Astrocyte of the cerebellum (primary cell): ENCODE results near the gene UST.

Experiments used
- DNase-seq: peaks from one replicate; pipeline ENCODE4 v3.0.0-alpha.2; 2011; ENCODE audit warnings: low read depth
- H3K4me3 ChIP-seq: 2 replicates; pipeline ENCODE4 v1.5.1; 2011; ENCODE audit warnings: mild to moderate bottlenecking, low read depth, low read length, moderate library complexity
- in situ Hi-C: cut with HindIII; loops from 2 replicates; pipeline ENCODE4 v1.10.0; 2017; ENCODE audit warnings: low sequenced_read_pairs
- TF ChIP-seq, protein P1 (sequence below): IDR thresholded peaks from 2 replicates; pipeline ENCODE4 v1.5.1; 2012; ENCODE audit warnings: low read length, low read depth, moderate library complexity, mild to moderate bottlenecking; ENCODE audit errors: missing control alignments

UST gene

DNA sequence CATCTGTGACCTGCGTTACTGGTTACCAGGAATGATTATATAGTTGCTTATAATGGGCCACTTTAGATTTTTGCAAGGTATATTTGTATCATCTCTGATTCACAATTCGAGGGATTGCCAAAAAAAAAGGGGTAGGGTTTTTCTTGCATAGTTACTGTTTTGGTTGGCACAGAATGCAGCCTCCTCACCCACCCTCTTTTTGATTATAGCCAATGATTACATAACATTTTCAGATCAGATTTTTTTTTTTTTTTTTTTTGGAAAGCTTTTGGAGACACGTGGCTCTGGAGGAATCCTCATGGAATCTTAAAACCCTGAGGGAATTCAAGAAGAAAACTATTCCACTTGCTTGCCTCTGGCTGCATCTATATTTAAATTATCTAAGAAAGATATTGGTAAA is 53.7 kb downstream of the UST start:
- in situ Hi-C loops = no loop called here
- no peak overlapping the region for H3K4me3 ChIP-seq
- peak; percentile 12 for DNase-seq
- TF ChIP-seq, protein P1, sequence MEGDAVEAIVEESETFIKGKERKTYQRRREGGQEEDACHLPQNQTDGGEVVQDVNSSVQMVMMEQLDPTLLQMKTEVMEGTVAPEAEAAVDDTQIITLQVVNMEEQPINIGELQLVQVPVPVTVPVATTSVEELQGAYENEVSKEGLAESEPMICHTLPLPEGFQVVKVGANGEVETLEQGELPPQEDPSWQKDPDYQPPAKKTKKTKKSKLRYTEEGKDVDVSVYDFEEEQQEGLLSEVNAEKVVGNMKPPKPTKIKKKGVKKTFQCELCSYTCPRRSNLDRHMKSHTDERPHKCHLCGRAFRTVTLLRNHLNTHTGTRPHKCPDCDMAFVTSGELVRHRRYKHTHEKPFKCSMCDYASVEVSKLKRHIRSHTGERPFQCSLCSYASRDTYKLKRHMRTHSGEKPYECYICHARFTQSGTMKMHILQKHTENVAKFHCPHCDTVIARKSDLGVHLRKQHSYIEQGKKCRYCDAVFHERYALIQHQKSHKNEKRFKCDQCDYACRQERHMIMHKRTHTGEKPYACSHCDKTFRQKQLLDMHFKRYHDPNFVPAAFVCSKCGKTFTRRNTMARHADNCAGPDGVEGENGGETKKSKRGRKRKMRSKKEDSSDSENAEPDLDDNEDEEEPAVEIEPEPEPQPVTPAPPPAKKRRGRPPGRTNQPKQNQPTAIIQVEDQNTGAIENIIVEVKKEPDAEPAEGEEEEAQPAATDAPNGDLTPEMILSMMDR = no peak

DNA sequence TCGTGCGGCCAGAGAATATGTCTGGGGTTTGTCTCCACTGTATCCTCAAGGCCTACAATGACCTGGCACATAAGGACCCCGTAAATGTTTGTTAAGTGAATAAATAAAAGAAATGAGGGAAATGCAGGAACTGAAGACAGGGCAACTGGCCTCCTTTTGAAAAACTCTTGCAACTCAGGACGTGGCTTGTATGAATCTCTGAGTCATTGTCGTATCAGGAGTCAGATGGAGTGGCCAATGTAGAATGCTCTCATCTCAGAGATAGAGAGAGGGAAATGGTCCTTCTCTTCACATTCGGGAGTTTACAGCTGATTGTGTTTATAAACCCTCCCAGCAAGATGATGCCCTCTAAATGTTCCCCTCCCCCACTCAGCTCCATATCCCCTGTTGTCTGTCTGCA is 57.1 kb downstream of the UST start:
- DNase-seq = no peak
- no peak overlapping the region for H3K4me3 ChIP-seq
- in situ Hi-C loops = no loop called here
- TF ChIP-seq, protein P1 = no peak

DNA sequence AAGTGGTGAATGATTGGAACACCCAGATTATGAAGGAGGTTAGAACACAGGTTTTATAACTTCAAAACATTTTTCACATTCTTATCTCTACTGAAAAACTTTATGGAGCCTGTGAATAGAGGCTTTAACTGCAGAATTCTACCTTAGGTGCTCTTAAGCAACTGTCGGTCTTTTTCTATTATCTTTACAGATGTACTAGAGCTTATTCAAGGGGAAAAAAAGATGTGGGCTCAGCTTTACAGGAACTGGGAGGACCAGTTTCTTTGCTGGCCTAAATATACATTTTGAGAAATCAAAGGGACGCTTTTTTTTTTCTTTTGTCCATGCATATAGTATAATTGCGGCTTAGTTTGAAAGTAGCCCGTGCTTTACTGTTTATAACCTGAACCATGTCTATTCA is 58.9 kb downstream of the UST start:
- DNase-seq = no peak
- TF ChIP-seq, protein P1 = no peak
- no peak overlapping the region for H3K4me3 ChIP-seq
- in situ Hi-C loops = no loop called here

DNA sequence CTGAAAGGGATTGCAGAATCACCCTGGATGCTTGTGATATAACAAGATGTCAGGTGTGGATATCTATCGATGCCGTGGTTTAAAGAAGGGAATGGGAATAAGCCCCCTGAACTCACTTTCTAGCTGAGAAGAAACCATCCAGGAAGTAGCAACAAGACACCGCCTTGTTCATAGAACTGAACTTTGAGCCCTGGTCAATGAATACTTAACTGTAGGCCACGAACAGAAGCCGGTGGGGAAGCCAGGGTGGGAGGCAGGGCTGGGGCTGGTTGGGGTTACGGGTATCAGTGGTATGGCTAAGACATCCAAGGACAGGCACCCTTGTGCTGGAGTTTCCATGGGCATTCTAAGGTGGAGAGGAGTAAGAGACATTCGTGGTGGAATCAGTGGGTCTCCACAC is 61.0 kb downstream of the UST start:
- TF ChIP-seq, protein P1 = no peak
- no peak overlapping the region for H3K4me3 ChIP-seq
- in situ Hi-C loops = no loop called here
- no peak for DNase-seq

DNA sequence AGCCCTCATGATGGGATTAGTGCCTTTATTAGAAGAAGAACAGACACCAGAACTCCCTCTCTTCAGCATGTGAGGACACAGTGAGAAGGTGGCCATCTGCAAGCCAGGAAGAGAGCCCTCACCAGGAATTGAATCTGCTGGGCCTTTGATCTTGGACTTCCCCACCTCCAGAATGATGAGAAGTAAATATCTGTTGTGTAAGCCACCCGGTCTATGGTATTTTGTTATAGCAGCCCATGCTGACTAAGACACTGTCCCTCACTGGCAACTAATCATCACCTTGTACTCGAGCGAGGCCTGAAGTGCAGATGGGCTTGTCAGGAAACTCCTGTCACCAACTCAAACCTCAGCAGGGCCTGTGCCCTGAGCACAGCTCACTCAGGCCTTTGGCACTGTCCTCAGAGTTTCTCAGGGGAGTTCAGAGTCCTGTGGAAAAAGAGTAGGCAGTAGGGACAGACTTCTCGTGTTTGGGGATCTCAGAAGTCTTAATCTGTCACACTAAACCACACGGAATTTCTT is 62.0 kb downstream of the UST start:
- no peak overlapping the region for H3K4me3 ChIP-seq
- no peak for DNase-seq
- TF ChIP-seq, protein P1 = no peak
- in situ Hi-C loops = no loop called here

- DNase-seq = no peak
- H3K4me3 ChIP-seq = no peak overlapping the region
- in situ Hi-C loops = no loop called here
- TF ChIP-seq, protein P1 = no peak
Observed at GRCh38 chr6:148811459-148811858, 64.6 kb downstream of the UST start.
